Large intestine (tissue), 12 donors: Measurements from ENCODE around the gene THOP1. TPM values are rescaled to one million over a fixed set of nuclear protein-coding genes. Genes with fewer than 3 reads are reported as not detected.
A peak's percentile ranks its signal among the peaks of the same experiment; 100 is the strongest.

Experiments
- DNase-seq, 2 donors: peaks; one replicate each; pipeline versions ENCODE4 v3.0.0 to v3.0.0-alpha.2; 2013
- H3K27ac ChIP-seq: one replicate; pipeline ENCODE4 v1.5.1; 2013; ENCODE audit warnings: low read length
- H3K27me3 ChIP-seq: 2 replicates; pipeline ENCODE4 v1.6.1; 2013; ENCODE audit warnings: low read length; ENCODE audit not compliant: control insufficient read depth, insufficient read depth
- H3K36me3 ChIP-seq: 2 replicates; pipeline ENCODE4 v1.6.1; 2013; ENCODE audit warnings: low read length; ENCODE audit not compliant: control insufficient read depth, insufficient read depth
- H3K4me1 ChIP-seq: one replicate; pipeline ENCODE4 v1.6.1; 2013; ENCODE audit warnings: low read length; ENCODE audit not compliant: control insufficient read depth, insufficient read depth
- H3K4me3 ChIP-seq: one replicate; pipeline ENCODE4 v1.5.1; 2013; ENCODE audit warnings: low read length
- H3K9me3 ChIP-seq: one replicate; pipeline ENCODE4 v1.6.1; 2013; ENCODE audit warnings: mild to moderate bottlenecking, low read depth, low read length, moderate library complexity; ENCODE audit not compliant: control insufficient read depth
- whole genome bisulfite sequencing: methylation state at CpG from one replicate; pipeline ENCODE4 v1.1.5; 2013; ENCODE audit warnings: low lambda C conversion rate; ENCODE audit not compliant: insufficient coverage; 5-methylcytosine and 5-hydroxymethylcytosine counted together
- long read RNA-seq, 11 donors: transcript quantifications; one replicate each; lab custom pipeline, GENCODE V29; 2026
- polyA plus RNA-seq: library from polyadenylated mRNA; unstranded; fragments of 120-200 nt; gene quantifications from one replicate; pipeline ENCODE4 v1.2.1, GENCODE V29; 2013

THOP1 gene
- 41.3 TPM for polyA plus RNA-seq
- long read RNA-seq, donor 1, full-length matches to known transcripts = 2 of 2 reads
- long read RNA-seq, donor 1, partial matches to known transcripts = 0 of 2 reads
- long read RNA-seq, donor 1, other reads (novel, unspliced or antisense) = 0 of 2 reads
- long read RNA-seq, donor 2, full-length matches to known transcripts = 3 of 3 reads
- long read RNA-seq, donor 2, partial matches to known transcripts = 0 of 3 reads
- long read RNA-seq, donor 2, other reads (novel, unspliced or antisense) = 0 of 3 reads
- long read RNA-seq, donor 3 = 0 reads
- long read RNA-seq, donor 4 = 0 reads
- long read RNA-seq, donor 5, full-length matches to known transcripts = 3 of 8 reads
- long read RNA-seq, donor 5, partial matches to known transcripts = 5 of 8 reads
- long read RNA-seq, donor 5, other reads (novel, unspliced or antisense) = 0 of 8 reads
- long read RNA-seq, donor 6, full-length matches to known transcripts = 2 of 2 reads
- long read RNA-seq, donor 6, partial matches to known transcripts = 0 of 2 reads
- long read RNA-seq, donor 6, other reads (novel, unspliced or antisense) = 0 of 2 reads
- long read RNA-seq, donor 7, full-length matches to known transcripts = 2 of 2 reads
- long read RNA-seq, donor 7, partial matches to known transcripts = 0 of 2 reads
- long read RNA-seq, donor 7, other reads (novel, unspliced or antisense) = 0 of 2 reads
- long read RNA-seq, donor 8, full-length matches to known transcripts = 2 of 8 reads
- long read RNA-seq, donor 8, partial matches to known transcripts = 6 of 8 reads
- long read RNA-seq, donor 8, other reads (novel, unspliced or antisense) = 0 of 8 reads
- long read RNA-seq, donor 9, full-length matches to known transcripts = 2 of 2 reads
- long read RNA-seq, donor 9, partial matches to known transcripts = 0 of 2 reads
- long read RNA-seq, donor 9, other reads (novel, unspliced or antisense) = 0 of 2 reads
- long read RNA-seq, donor 10, full-length matches to known transcripts = 1 of 6 reads
- long read RNA-seq, donor 10, partial matches to known transcripts = 5 of 6 reads
- long read RNA-seq, donor 10, other reads (novel, unspliced or antisense) = 0 of 6 reads
- long read RNA-seq, donor 11 = 0 reads

DNA sequence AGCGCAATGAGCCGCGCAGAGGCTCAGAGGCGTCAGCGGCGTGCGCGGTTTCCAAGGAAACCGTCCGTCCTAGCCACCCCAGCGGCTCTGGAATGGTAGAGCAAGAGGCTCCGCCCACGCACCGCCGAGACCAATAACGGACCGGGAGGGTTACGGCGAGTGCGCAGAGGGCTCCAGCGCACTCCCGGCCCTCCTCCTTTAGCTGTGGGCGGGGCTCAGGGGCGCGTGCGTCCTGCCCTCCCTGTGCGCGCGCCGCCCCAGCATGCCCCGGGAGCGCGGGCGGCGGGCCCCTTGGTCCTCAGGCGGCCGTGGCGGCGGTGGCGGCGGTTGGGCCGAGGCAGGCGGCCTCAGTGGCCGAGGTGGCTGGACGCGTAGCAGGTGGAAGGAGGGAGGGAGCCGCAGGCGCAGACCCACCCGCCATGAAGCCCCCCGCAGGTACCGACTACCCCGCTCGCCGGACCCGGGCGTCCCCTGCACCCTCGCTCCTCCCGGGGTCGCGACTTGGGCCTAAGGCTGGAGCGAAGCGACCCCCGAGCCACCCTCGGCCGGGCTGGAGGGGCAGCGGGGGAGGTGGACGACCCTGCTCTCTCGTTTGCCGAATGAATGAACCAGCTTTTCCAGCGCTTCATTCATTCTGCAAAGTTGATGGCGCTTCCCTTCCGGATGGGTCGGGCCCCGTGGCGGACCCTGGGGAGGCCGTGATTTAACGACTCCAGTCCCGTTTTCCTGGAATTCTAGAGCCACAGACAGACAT, at the start of gene THOP1:
Gene THOP1, plus strand, starts transcription at position 260 of the 754 bp plus-strand sequence. Its CDS starts 160 bp downstream, at position 420.
- peaks cover 4% of the 10 kb centered on the region for H3K36me3 ChIP-seq
- H3K9me3 ChIP-seq = no peaks in the 10 kb centered on the region
- DNase-seq = peak; percentile 99
- H3K4me1 ChIP-seq = peaks cover 23% of the 10 kb centered on the region
- H3K4me3 ChIP-seq = peak within 1 kb of the TSS; percentile 91
- no peaks in the 10 kb centered on the region for H3K27me3 ChIP-seq
- H3K27ac ChIP-seq = peak within 1 kb of the TSS; percentile 70
- no CpG with 5 or more reads among the region's 78 CpGs for WGBS

DNA sequence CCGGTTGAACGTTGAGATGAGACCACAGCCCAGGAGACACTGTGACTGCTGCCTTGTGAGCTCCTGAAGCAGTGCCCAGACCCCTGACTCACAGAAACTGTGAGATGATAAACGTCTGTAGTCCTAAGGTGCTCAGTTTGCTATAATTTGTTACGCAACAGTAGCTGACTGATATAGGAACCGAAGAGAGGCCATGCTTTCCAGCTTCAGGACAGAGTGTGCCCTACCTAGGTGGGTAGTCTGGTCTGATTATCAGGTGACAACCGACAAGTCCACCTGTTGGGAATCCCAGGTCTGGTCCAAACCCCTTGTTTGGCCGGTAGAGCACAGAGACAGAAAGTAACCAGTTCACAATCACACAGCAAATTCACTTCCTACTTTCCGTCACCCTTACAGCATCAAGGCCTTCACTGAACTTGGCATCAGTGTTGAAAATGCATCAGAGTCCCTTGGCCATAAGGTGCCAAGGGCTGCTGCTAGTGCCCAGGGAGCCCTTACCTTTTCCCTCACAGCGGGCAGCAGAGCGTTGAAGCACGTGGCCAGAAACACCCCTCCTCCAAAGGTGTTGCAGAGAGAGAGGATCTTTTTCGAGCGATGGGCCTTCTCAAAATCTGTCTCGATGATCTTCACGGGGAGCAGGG, 48.6 kb upstream of the THOP1 start:
- Histone ChIP-seq H3K27me3 (no peaks in the 10 kb centered on the region), H3K36me3 (peaks cover 17% of the 10 kb centered on the region), H3K4me1 (no peaks in the 10 kb centered on the region), H3K9me3 (no peaks in the 10 kb centered on the region), H3K27ac (no peak overlapping the region), H3K4me3 (no peak overlapping the region)
- no peak for DNase-seq
- WGBS = no CpG with 5 or more reads among the region's 15 CpGs

DNA sequence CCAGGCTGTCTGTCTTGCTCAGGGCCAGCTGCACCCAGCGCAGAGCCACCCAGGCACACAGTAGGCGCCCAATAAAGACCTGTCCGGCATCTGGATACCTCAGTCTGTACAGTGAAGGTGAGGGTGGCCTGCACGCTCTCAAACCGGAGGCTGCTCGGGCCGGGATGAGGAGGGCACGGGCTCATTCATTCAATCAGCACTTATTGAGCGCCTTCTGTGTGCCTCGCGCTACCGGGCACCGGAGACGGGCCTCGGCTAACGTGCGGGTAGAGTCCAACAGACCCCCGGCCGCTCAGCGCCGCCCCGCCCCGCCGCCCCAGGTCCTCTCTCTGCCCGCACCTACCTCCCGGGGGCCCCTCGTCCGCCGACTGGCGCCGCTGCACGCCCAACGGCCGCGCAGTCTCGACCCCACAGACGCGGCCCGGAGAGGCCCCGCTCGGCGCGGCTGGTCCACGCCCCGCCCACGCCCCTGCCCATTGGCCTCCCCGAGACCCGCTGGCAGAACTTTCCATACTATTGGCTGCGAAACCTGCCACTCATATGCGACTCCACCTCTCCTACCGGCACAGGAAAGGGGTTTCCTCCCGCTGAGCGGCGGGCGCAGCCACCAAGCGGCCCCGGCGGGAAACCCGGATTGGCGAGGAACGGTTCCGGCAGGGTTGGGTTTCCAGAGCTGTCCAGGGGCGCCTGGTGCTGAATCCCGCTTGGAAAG, 45.5 kb upstream of the THOP1 start, which contains the start of gene SLC39A3:
Gene SLC39A3, minus strand, starts transcription at position 416 of the 712 bp plus-strand sequence. CDS start 2,760 bp downstream, outside the sequence.
- DNase-seq = peak; percentile 95 to 98
- H3K36me3 ChIP-seq = peaks cover 15% of the 10 kb centered on the region
- WGBS = no CpG with 5 or more reads among the region's 64 CpGs
- no peaks in the 10 kb centered on the region for H3K4me1 ChIP-seq
- no peaks in the 10 kb centered on the region for H3K9me3 ChIP-seq
- no peaks in the 10 kb centered on the region for H3K27me3 ChIP-seq
- H3K4me3 ChIP-seq = peak within 1 kb of the TSS; percentile 73
- no peak within 1 kb of the TSS for H3K27ac ChIP-seq

DNA sequence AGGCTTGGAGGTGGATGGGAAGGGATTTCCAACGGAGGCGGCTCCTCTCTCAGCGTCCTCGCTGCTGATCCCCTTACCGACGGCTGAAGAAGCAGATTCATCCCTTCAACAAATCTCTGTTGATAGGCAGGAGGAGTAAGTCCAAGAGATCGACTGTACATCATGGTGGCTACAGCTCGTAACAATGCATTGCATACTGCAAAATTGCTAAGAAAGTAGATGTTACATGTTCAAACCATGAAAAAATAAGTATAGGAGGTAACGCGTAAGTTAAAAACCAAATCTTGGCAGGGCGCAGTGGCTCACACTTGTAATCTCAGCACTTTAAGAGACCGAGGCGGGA, 45.0 kb upstream of the THOP1 start:
- DNase-seq = no peak
- H3K36me3 ChIP-seq = peaks cover 10% of the 10 kb centered on the region
- H3K27me3 ChIP-seq = no peaks in the 10 kb centered on the region
- no peak overlapping the region for H3K4me3 ChIP-seq
- no peaks in the 10 kb centered on the region for H3K4me1 ChIP-seq
- H3K27ac ChIP-seq = no peak overlapping the region
- H3K9me3 ChIP-seq = no peaks in the 10 kb centered on the region
- no CpG with 5 or more reads among the region's 13 CpGs for WGBS

DNA sequence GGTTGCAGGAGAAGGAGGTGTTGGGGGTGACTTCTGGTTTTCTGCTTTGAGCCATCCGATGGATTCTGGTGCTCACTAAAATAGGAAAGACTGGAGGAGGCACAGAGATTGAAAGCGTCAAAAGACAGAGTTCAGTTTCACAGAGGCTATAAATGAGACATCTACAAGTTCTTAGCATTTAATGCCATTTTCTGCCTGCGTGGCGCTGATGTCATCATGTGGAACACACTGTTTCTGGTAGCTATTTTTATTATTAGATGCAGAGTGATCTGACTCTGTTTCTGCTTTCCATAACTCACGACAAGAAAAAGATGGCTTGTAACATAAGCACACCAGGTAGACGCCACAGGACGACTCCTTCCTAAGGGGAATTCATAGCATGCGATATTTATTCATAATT, 42.2 kb upstream of the THOP1 start:
- Histone ChIP-seq H3K27me3 (no peaks in the 10 kb centered on the region), H3K9me3 (no peaks in the 10 kb centered on the region), H3K27ac (no peak overlapping the region), H3K4me3 (no peak overlapping the region), H3K36me3 (no peaks in the 10 kb centered on the region), H3K4me1 (no peaks in the 10 kb centered on the region)
- WGBS = no CpG with 5 or more reads among the region's 8 CpGs
- no peak for DNase-seq

DNA sequence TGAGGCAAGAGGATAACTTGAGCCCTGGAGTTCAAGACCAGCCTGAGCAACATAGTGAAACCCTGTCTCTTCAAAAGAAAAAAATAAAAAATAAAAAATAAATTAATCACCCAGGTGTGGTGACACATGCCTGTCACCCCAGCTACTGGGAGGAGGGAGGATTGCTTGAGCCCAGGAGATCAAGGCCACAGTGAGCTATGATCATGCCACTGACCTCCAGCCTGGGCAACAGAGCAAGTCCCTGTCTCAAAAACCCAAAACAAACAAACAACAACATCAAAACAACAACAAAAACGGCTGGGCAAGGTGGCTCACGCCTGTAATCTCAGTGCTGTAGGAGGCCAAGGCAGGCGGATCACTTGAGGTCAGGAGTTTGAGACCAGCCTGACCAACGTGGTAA, 41.2 kb upstream of the THOP1 start:
- H3K27me3 ChIP-seq = no peaks in the 10 kb centered on the region
- no peak overlapping the region for H3K27ac ChIP-seq
- H3K4me3 ChIP-seq = no peak overlapping the region
- H3K9me3 ChIP-seq = peaks cover 3% of the 10 kb centered on the region
- H3K4me1 ChIP-seq = no peaks in the 10 kb centered on the region
- no peak for DNase-seq
- H3K36me3 ChIP-seq = no peaks in the 10 kb centered on the region
- WGBS = no CpG with 5 or more reads among the region's 4 CpGs

DNA sequence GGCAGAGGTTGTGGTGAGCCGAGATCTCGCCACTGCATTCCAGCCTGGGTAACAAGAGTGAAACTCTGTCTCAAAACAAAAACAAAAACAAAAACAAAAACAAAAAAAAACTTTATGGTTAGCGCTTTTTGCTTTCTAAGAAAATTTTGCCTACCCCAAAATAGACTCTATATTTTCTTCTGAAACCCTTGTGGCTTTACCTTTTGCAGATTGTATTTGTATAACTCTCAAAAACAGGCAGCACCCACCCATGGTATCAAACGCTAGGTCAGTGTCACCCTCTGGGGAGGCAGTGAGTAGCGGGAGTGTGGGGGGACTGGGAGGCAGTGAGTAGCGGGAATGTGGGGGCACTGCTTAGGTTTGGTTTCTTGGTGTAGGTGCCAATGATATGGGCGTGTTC, 38.0 kb upstream of the THOP1 start:
- H3K27ac ChIP-seq = no peak overlapping the region
- H3K9me3 ChIP-seq = peaks cover 4% of the 10 kb centered on the region
- H3K36me3 ChIP-seq = no peaks in the 10 kb centered on the region
- no peak overlapping the region for H3K4me3 ChIP-seq
- no peak for DNase-seq
- no peaks in the 10 kb centered on the region for H3K27me3 ChIP-seq
- no peaks in the 10 kb centered on the region for H3K4me1 ChIP-seq
- 100% methylated on average over 3 of the region's 7 CpGs for WGBS

DNA sequence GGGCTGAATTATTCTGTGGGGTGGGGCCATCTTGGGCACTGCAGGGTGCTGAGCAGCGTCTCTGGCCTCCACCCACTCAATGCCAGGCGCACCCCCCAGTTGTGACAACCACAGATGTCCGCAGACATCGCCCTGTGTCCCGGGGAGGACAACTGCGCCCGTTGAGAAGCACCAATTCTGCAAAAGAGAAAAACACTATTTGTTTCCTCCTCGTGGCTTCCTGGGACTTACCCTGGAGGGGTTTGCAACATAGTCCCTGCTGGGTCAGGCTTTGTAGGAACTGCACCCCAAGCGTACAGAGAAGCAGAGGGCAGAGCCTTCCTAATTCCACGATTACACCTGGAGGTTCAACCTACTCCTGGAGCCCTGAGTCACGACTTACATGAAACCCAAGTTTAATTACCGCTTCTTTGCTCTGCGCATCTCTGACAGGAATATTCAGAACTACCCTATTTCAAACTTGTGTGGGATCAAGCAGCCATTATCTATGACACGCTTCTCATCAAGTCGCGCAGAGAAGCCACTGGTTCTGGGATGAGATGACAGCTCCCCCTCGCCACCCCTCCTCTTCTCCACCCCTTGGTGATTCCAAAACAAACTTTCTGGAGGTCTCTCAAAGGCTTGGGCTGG, 34.4 kb upstream of the THOP1 start:
- Histone ChIP-seq H3K36me3 (peaks cover 23% of the 10 kb centered on the region), H3K9me3 (peaks cover 4% of the 10 kb centered on the region), H3K27ac (no peak overlapping the region), H3K4me3 (no peak overlapping the region), H3K27me3 (no peaks in the 10 kb centered on the region), H3K4me1 (no peaks in the 10 kb centered on the region)
- DNase-seq = no peak
- WGBS = no CpG with 5 or more reads among the region's 17 CpGs

DNA sequence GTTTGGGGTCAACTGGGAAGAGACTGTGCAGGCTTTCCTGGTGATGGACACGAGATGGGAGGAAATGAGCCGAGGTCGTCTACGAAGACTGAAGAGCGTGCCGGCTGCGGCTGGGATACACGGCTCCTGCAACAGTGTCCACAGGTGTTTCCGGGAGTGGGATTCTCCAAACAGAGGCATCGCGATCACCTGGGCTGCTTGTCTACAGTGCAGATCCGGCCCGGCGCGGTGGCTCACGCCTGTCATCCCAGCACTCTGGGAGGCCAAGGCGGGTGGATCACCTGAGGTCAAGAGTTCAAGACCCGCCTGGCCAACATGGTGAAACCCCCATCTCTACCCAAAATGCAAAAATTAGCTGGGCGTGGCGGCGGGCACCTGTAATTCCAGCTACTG, 33.9 kb upstream of the THOP1 start:
- WGBS = no CpG with 5 or more reads among the region's 21 CpGs
- Histone ChIP-seq H3K9me3 (peaks cover 4% of the 10 kb centered on the region), H3K27me3 (no peaks in the 10 kb centered on the region), H3K36me3 (peaks cover 23% of the 10 kb centered on the region), H3K4me3 (no peak overlapping the region), H3K27ac (no peak overlapping the region), H3K4me1 (no peaks in the 10 kb centered on the region)
- no peak for DNase-seq
